Coronary artery (tissue), 2 donors: ENCODE results near the gene E2F3.

Experiments used
- DNase-seq: peaks from one replicate; pipeline ENCODE4 v3.0.0-alpha.2; 2017; ENCODE audit warnings: low spot score
- H3K27ac ChIP-seq, 2 donors: fragments of 200-600 bp; sonication (generic); one replicate each; pipeline ENCODE4 v1.5.1; 2016 to 2019
- H3K4me3 ChIP-seq: fragments of 200-600 bp; sonication (generic); 2 replicates; pipeline ENCODE4 v1.5.1; 2016; ENCODE audit warnings: mild to moderate bottlenecking, moderate library complexity
- TF ChIP-seq, protein P1 (sequence below): fragments of 200-600 bp; sonication (generic); IDR thresholded peaks from one replicate; pipeline ENCODE4 v1.5.1; 2019; ENCODE audit warnings: antibody characterized with exemption

E2F3 gene

DNA sequence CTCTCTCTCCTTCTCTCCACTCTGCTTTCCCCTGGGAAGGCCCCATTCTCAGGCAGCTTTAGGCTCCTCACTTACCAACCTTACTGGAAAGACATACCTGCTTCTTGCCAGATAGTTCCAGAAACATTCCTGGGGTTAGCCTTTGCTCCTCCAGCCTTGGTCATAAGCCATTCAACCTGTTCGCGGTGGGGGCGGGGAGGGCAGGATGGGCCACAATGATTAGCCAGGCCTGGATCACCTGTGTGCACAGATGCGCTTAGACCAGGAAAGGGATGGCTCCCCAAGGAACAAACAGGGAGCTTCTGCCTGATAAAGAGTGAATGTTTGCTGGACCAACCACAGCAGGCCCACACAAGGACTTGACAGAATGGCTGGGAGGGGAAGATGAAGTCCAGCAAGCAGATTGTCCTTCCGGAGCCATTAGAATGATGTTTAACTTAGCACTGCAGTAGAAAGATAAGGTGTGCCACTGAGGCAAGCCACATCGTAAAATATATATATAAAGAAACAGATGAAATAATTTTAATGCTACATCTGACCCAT, 74.9 kb downstream of the E2F3 start:
- no peak overlapping the region for H3K4me3 ChIP-seq
- DNase-seq = no peak
- TF ChIP-seq, protein P1, sequence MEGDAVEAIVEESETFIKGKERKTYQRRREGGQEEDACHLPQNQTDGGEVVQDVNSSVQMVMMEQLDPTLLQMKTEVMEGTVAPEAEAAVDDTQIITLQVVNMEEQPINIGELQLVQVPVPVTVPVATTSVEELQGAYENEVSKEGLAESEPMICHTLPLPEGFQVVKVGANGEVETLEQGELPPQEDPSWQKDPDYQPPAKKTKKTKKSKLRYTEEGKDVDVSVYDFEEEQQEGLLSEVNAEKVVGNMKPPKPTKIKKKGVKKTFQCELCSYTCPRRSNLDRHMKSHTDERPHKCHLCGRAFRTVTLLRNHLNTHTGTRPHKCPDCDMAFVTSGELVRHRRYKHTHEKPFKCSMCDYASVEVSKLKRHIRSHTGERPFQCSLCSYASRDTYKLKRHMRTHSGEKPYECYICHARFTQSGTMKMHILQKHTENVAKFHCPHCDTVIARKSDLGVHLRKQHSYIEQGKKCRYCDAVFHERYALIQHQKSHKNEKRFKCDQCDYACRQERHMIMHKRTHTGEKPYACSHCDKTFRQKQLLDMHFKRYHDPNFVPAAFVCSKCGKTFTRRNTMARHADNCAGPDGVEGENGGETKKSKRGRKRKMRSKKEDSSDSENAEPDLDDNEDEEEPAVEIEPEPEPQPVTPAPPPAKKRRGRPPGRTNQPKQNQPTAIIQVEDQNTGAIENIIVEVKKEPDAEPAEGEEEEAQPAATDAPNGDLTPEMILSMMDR = no peak
- no peak overlapping the region for H3K27ac ChIP-seq

DNA sequence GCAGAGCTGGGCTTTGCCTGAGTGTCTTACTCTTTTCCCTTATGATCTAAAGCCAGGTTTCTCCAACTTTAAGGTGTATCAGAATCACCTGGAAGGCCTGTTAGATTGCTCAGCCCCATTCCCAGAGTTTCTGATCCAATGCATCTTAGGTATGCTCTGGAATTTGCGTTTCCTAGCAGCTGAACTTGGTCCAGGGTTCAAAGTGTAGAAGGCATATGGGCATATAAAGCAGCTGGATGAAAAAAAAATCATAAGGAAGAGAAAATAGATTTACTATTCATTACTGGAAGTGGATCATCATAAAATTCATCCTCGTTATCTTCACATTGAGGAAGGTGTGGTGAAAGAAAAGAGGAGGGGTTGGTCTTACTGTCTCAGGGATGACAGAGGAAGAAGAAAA, 75.8 kb downstream of the E2F3 start:
- Histone ChIP-seq H3K4me3 (no peak overlapping the region), H3K27ac (no peak overlapping the region)
- TF ChIP-seq, protein P1 = no peak
- DNase-seq = no peak

DNA sequence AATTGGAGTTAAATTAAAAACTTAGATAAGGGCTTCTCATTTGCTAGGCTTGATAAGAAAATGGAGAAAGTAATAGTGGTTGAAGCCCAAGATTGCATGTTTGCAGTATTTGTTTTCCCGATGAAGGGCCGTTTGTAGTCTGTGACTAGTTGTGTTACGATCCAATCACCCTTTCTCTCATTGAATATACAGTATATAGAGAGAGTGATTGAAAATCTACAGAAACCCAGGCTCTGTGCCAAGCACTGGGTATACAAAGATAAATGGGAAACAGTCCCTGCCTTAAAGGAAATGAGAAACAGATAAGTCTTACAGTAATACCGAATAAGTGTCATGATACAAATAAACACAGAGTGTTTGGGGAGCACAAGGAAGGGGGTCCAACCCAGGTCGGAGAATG, 77.4 kb downstream of the E2F3 start:
- DNase-seq = no peak
- TF ChIP-seq, protein P1 = no peak
- no peak overlapping the region for H3K4me3 ChIP-seq
- no peak overlapping the region for H3K27ac ChIP-seq

DNA sequence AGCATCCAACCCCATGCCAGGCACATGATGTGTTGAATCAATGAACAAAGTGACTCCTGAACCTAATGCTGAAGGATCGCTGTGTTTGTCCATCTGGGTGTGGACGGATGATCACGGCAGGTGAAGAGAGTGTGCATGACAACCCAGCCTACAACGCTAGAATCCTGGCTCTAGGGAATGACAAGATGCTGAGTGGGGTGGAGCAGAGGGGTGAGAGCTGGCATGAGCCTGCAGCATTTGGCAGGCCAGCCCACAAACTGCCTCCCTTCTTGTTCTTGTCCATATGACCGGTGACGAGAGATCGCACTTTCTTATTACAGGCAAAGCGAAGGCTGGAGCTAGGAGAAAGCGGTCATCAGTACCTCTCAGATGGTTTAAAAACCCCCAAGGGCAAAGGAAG, 77.8 kb downstream of the E2F3 start:
- H3K4me3 ChIP-seq = no peak overlapping the region
- TF ChIP-seq, protein P1 = no peak
- no peak overlapping the region for H3K27ac ChIP-seq
- no peak for DNase-seq

DNA sequence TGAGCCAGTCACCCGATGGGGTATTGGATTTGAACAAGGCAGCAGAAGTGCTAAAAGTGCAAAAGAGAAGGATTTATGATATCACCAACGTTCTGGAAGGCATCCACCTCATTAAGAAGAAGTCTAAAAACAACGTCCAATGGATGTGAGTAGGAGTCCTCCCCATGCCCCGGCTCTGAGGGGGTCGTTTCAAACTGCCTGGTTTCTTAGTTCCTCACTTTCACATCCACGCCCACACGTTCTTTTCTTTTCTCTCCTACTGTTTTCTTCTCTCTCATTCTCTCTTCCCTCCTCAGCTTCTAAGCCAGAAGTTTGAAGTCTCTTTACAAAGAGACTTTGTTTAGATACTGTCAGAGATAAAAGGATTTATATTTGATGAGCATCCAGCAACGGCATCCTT, 79.6 kb downstream of the E2F3 start:
- Histone ChIP-seq H3K4me3 (no peak overlapping the region), H3K27ac (no peak overlapping the region)
- no peak for DNase-seq
- TF ChIP-seq, protein P1 = no peak

DNA sequence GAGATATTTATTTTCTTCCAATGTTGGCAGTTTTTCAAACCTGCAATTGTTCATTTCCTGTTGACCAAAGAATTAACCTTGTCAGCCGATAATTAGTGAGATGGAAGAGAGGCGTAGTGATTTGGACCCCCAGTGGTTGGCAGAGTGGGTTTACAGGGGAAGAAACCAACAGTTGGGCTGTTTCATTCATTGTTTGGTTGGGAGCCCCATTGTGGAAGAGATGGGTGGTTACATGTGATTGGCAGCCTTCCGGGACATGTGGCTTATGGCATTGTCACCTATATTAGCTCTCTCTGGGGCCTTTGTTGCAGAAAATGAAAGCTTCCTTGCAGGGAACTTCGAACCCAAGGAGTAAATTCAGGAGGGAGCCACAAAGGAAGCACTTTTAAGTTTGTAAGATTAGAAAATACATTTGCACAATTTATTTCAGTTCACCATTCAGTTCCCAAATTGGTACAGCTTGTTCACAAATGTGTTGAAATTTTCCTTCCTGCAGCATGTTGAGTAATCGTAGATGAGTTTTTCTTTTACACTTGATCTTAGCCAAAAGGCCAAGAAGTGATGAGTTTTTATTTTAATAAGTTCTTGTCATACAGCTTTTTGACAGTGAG, 82.3 kb downstream of the E2F3 start:
- H3K27ac ChIP-seq = peak overlapping the region in 1 of 2 donors; percentile 77
- DNase-seq = no peak
- TF ChIP-seq, protein P1 = no peak
- H3K4me3 ChIP-seq = peak overlapping the region; percentile 36

DNA sequence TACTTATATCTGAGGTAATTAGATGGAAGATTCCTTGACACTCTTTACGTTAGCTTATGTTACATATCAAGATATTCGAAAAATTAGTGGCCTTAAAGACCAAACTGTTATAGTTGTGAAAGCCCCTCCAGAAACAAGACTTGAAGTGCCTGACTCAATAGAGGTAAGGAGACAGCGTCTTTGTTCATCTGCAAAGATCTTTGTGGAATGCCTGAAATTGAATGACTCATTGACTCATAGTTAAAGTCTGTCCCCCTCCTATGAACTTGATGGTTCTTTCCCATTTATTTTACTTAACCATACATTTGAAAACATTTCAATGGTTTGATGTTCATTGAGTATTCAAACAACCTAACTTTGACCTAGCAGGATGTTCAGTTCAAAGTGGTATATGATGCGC, 85.0 kb downstream of the E2F3 start:
- TF ChIP-seq, protein P1 = no peak
- no peak for DNase-seq

More for the DNA sequence above, 85.0 kb downstream of the E2F3 start:
- no peak overlapping the region for H3K27ac ChIP-seq
- no peak overlapping the region for H3K4me3 ChIP-seq
